ENCODE results near the gene PLBD1.

- no peak for TF ChIP-seq POLR2A (IDR thresholded peaks at IDR 0.05; ENCODE audit: low read length)
- TF ChIP-seq GATA1 (IDR thresholded peaks at IDR 0.05; ENCODE audit: low read depth, low read length) = no peak
Observed at GRCh38 chr12:14460212-14460841, 107.4 kb downstream of the PLBD1 start.
